Esophagus muscularis mucosa (tissue), 4 donors: ENCODE data around the gene SORCS2. TPM values are rescaled to one million over a fixed set of nuclear protein-coding genes. Genes with fewer than 3 reads are reported as not detected.
A peak's percentile ranks its signal among the peaks of the same experiment; 100 is the strongest.

ENCODE experiments used
- DNase-seq: peaks from one replicate; pipeline ENCODE4 v3.0.0-alpha.2; 2017; ENCODE audit errors: extremely low spot score
- H3K27ac ChIP-seq, 4 donors: fragments of 200-600 bp; sonication (generic); replicated peaks in 1 of 4; 1 replicate in 3 of 4; 2 replicates in 1 of 4; pipeline ENCODE4 v1.5.1; 2016 to 2019; ENCODE audit warnings: mild to moderate bottlenecking in 1 of 4
- H3K27me3 ChIP-seq, 4 donors: fragments of 200-600 bp; sonication (generic); one replicate each; pipeline versions ENCODE4 v1.5.1 to v1.6.0; 2016 to 2019
- H3K36me3 ChIP-seq, 4 donors: fragments of 200-600 bp; sonication (generic); one replicate each; pipeline ENCODE4 v1.5.1; 2016 to 2019
- H3K4me1 ChIP-seq, 4 donors: fragments of 200-600 bp; sonication (generic); one replicate each; pipeline ENCODE4 v1.5.1; 2016 to 2019
- H3K4me3 ChIP-seq, 4 donors: fragments of 200-600 bp; sonication (generic); 1 replicate in 2 of 4; 2 replicates in 2 of 4; pipeline ENCODE4 v1.5.1; 2016 to 2019; ENCODE audit warnings: mild to moderate bottlenecking in 4 of 4, moderate library complexity in 1 of 4
- H3K9me3 ChIP-seq, 4 donors: fragments of 200-600 bp; sonication (generic); 1 replicate in 3 of 4; 2 replicates in 1 of 4; pipeline ENCODE4 v1.5.1; 2016 to 2019
- CTCF ChIP-seq, 3 experiments: fragments of 200-600 bp in 2 of 3; fragments of 450-650 bp in 1 of 3; sonication (generic) in 2 of 3; IDR thresholded peaks; one replicate each; pipeline ENCODE4 v1.5.1; 2017 to 2019; ENCODE audit warnings: antibody characterized with exemption in 3 of 3, mild to moderate bottlenecking in 2 of 3, moderate library complexity in 1 of 3
- EP300 ChIP-seq: sonication (generic); formaldehyde crosslinking; IDR thresholded peaks from one replicate; pipeline ENCODE4 v1.6.1; 2017; ENCODE audit warnings: antibody characterized with exemption
- POLR2A ChIP-seq: fragments of 450-650 bp; IDR thresholded peaks from one replicate; pipeline ENCODE4 v1.6.1; 2017; ENCODE audit warnings: antibody characterized with exemption, moderate library complexity, mild to moderate bottlenecking, low read depth
- POLR2AphosphoS5 ChIP-seq, 2 donors: sonication (generic); formaldehyde crosslinking; IDR thresholded peaks; one replicate each; pipeline ENCODE4 v1.6.1; 2017; ENCODE audit warnings: antibody characterized with exemption in 2 of 2
- WGBS: methylation state at CpG from one replicate; pipeline ENCODE4 v1.1.5; 2018; 5-methylcytosine and 5-hydroxymethylcytosine counted together
- intact Hi-C: fragments of 100-400 bp; cut with DNase I; formaldehyde crosslinking; loops from one replicate; pipeline ENCODE4 v1.15.1; 2023
- total RNA-seq, 4 donors: library from RNA; depleted of rRNA; stranded (reverse); fragments of >200 nt; gene quantifications; one replicate each; pipeline versions ENCODE4 v1.1.0 to v1.2.1, GENCODE V29; 2016

The SORCS2 gene
- total RNA-seq, 4 donors from 2014 or later, result 3.3 to 10.1 (median 4.3) TPM

GRCh38 chr4:7756561-7757355 is 564.4 kb downstream of the SORCS2 start:
- peaks cover 11 to 45% (median 36%) of the 10 kb centered on the region in 4 donors for H3K4me1 ChIP-seq

DNA sequence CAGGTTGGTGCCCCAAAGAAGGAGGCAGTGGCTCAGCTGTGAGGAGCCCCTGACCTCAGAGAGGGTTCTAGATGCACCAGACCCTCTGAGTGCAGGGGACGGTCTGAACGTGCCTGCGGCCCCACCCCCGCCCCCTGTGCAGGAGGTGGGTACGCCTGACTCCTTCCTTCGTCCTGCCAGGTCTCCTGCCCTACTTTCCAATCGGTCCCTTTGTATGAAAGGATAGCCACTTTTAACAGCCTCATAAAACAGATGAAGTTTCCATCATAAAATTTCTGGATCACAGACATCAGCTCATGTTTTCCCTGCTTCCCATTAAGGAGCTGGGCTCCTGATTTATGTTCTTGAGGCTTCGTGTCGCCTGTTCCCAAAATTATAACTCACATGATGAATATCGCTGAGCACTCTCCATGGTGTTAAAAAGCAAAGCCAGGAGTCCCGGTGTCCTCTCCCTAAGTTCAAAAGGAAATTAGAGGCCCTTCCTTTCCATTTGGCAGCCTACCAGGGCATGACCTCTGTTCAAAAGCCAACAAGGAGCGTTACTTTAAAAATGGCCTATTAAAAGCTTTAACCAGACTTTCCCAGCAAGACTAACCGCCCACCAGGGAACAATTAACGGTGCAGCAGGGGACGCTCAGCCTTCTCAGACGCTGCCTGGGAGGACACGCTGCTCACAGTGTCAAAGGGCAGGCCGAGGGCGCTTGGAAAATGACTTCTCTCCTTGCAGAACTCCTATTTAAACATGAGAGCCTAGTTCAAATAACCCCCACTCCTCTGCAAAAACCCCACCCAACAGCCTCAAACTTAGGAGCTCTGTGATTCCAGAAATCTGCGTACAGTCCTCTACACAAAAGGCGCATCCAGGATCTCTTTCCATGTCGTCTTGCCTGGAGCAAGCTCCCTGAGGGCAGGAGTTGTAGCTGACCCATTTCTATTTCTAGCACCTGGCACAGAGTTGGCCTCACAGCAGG is 565.4 kb downstream of the SORCS2 start:
- peaks cover 2 to 35% (median 15%) of the 10 kb centered on the region in 4 donors for H3K36me3 ChIP-seq
- H3K27ac ChIP-seq, result peak overlapping the region; percentile 31 to 50 (median 45)
- 51% methylated on average over 22 of the region's 22 CpGs for WGBS
- intact Hi-C loops, result no loop called here
- DNase-seq, result no peak
- H3K9me3 ChIP-seq, result no peaks in the 10 kb centered on the region
- TF ChIP-seq POLR2AphosphoS5 (IDR thresholded peaks at IDR 0.05) (peak in 1 of 2 donors; percentile 28), POLR2A (no peak)
- H3K4me3 ChIP-seq, result no peak overlapping the region
- peaks cover 11 to 48% (median 40%) of the 10 kb centered on the region in 4 donors for H3K4me1 ChIP-seq
- H3K27me3 ChIP-seq, result no peaks in the 10 kb centered on the region

More at GRCh38 chr4:7756561-7757355, 564.4 kb downstream of the SORCS2 start:
- peaks cover 0 to 29% (median 11%) of the 10 kb centered on the region in 4 donors for H3K36me3 ChIP-seq
- no peak for DNase-seq
- TF ChIP-seq POLR2AphosphoS5 (IDR thresholded peaks at IDR 0.05), result no peak
- TF ChIP-seq CTCF (IDR thresholded peaks at IDR 0.05), result no peak
- TF ChIP-seq EP300, result no peak
- no peak for TF ChIP-seq POLR2A
- intact Hi-C loops, result no loop called here
- peak overlapping the region in 2 of 4 donors; percentile 41 to 49 for H3K27ac ChIP-seq
- no peaks in the 10 kb centered on the region for H3K9me3 ChIP-seq
- 80% methylated on average over 20 of the region's 32 CpGs for WGBS
- H3K27me3 ChIP-seq, result no peaks in the 10 kb centered on the region
- H3K4me3 ChIP-seq, result no peak overlapping the region

DNA sequence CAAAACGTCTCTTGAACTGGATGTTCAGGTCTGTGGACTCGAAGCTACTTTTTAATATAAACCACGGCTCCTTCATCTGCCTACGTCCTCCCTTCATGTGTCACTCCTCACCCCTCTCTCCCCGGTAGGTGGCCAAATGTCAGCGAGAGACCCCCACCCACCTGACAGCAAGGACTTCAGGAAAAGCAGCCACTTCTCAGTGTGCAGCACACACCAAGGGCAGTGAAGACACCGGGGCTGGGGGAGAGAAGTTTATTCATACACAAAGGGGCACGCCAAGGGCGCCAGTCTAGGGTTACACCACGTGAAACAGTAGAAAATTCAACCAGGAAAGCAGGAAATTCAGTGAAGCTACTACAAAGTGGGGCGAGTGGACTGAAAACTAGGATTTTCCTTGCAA is 566.1 kb downstream of the SORCS2 start:
- no peaks in the 10 kb centered on the region for H3K9me3 ChIP-seq
- WGBS, result 83% methylated on average over 10 of the region's 11 CpGs
- no peak for DNase-seq

GRCh38 chr4:7759216-7759615 is 566.9 kb downstream of the SORCS2 start:
- 73% methylated on average over 12 of the region's 12 CpGs for WGBS
- H3K4me3 ChIP-seq, result peak overlapping the region in 1 of 4 donors; percentile 16
- intact Hi-C loops, result no loop called here

More for the DNA sequence above, 566.1 kb downstream of the SORCS2 start:
- TF ChIP-seq POLR2A, result no peak
- no peak for TF ChIP-seq CTCF (IDR thresholded peaks at IDR 0.05)
- TF ChIP-seq EP300, result no peak
- TF ChIP-seq POLR2AphosphoS5 (IDR thresholded peaks at IDR 0.05), result no peak
- H3K36me3 ChIP-seq, result peaks cover 6 to 41% (median 20%) of the 10 kb centered on the region in 4 donors
- H3K27me3 ChIP-seq, result no peaks in the 10 kb centered on the region
- peak overlapping the region; percentile 31 to 50 (median 45) for H3K27ac ChIP-seq
- intact Hi-C loops, result no loop called here
- no peak overlapping the region for H3K4me3 ChIP-seq
- H3K4me1 ChIP-seq, result peaks cover 11 to 44% (median 38%) of the 10 kb centered on the region in 4 donors

More at GRCh38 chr4:7759216-7759615, 566.9 kb downstream of the SORCS2 start:
- no peaks in the 10 kb centered on the region for H3K9me3 ChIP-seq
- no peaks in the 10 kb centered on the region for H3K27me3 ChIP-seq
- H3K36me3 ChIP-seq, result peaks cover 6 to 48% (median 23%) of the 10 kb centered on the region in 4 donors
- no peak for DNase-seq
- peak overlapping the region in 3 of 4 donors; percentile 28 to 79 (median 76) for H3K27ac ChIP-seq
- TF ChIP-seq EP300 (no peak), CTCF (IDR thresholded peaks at IDR 0.05) (no peak), POLR2A (no peak), POLR2AphosphoS5 (IDR thresholded peaks at IDR 0.05) (no peak)
- peaks cover 11 to 41% (median 32%) of the 10 kb centered on the region in 4 donors for H3K4me1 ChIP-seq
